NT2/D1 (cell line): ENCODE data around the gene B4GALT1.

ENCODE experiments used
- DNase-seq: peaks from one replicate; pipeline ENCODE4 v3.0.0-alpha.2; 2011; ENCODE audit warnings: low read depth, low spot score
- H3K27me3 ChIP-seq: 2 replicates; pipeline ENCODE4 v1.6.0; 2011; ENCODE audit warnings: mild to moderate bottlenecking; ENCODE audit not compliant: insufficient read length, insufficient read depth
- H3K36me3 ChIP-seq: 2 replicates; pipeline ENCODE4 v1.6.1; 2011; ENCODE audit warnings: mild to moderate bottlenecking, low read length, mixed read lengths; ENCODE audit not compliant: insufficient read depth, insufficient read length
- H3K4me1 ChIP-seq: 2 replicates; pipeline ENCODE4 v1.5.1; 2011; ENCODE audit not compliant: insufficient read depth, insufficient read length
- H3K4me3 ChIP-seq: 2 replicates; pipeline ENCODE4 v1.5.1; 2011; ENCODE audit warnings: low read depth; ENCODE audit not compliant: insufficient read length
- H3K9ac ChIP-seq: 2 replicates; pipeline ENCODE4 v1.6.0; 2011; ENCODE audit warnings: low read depth; ENCODE audit not compliant: insufficient read length
- H3K9me3 ChIP-seq: 2 replicates; pipeline ENCODE4 v1.5.1; 2011; ENCODE audit warnings: mild to moderate bottlenecking, low read length; ENCODE audit not compliant: insufficient read depth
- SUZ12 ChIP-seq: IDR thresholded peaks from 2 replicates; pipeline ENCODE4 v1.6.1; 2011; ENCODE audit not compliant: insufficient read length, insufficient read depth; ENCODE audit errors: extremely low read depth
- YY1 ChIP-seq: IDR thresholded peaks from 2 replicates; pipeline ENCODE4 v1.6.1; 2011; ENCODE audit not compliant: insufficient read length, insufficient read depth
- ZNF274 ChIP-seq: IDR thresholded peaks from 2 replicates; pipeline ENCODE4 v1.6.1; 2011; ENCODE audit warnings: mild to moderate bottlenecking, low read depth, low read length

B4GALT1 gene

GRCh38 chr9:33189331-33189791 is 22.2 kb upstream of the B4GALT1 start:
- TF ChIP-seq YY1 (no peak), ZNF274 (no peak), SUZ12 (no peak)
- Histone ChIP-seq H3K9ac (no peak overlapping the region), H3K9me3 (no peaks in the 10 kb centered on the region), H3K4me3 (no peak overlapping the region), H3K27me3 (no peaks in the 10 kb centered on the region), H3K36me3 (no peaks in the 10 kb centered on the region), H3K4me1 (peaks cover 6% of the 10 kb centered on the region)
- DNase-seq = no peak

GRCh38 chr9:33188711-33189110 is 21.6 kb upstream of the B4GALT1 start:
- DNase-seq = no peak
- Histone ChIP-seq H3K36me3 (no peaks in the 10 kb centered on the region), H3K9me3 (no peaks in the 10 kb centered on the region), H3K27me3 (no peaks in the 10 kb centered on the region), H3K9ac (no peak overlapping the region), H3K4me1 (peaks cover 6% of the 10 kb centered on the region), H3K4me3 (no peak overlapping the region)
- TF ChIP-seq YY1 = no peak
- TF ChIP-seq ZNF274 = no peak
- TF ChIP-seq SUZ12 = no peak

- H3K9ac ChIP-seq = no peak overlapping the region
- peaks cover 6% of the 10 kb centered on the region for H3K4me1 ChIP-seq
Measured at GRCh38 chr9:33187519-33188218, 20.5 kb upstream of the B4GALT1 start.

GRCh38 chr9:33186457-33187168 is 19.5 kb upstream of the B4GALT1 start:
- H3K4me1 ChIP-seq = peaks cover 6% of the 10 kb centered on the region
- H3K4me3 ChIP-seq = no peak overlapping the region
- TF ChIP-seq SUZ12 (no peak), ZNF274 (no peak), YY1 (no peak)
- H3K36me3 ChIP-seq = no peaks in the 10 kb centered on the region
- DNase-seq = no peak
- H3K27me3 ChIP-seq = no peaks in the 10 kb centered on the region
- H3K9ac ChIP-seq = no peak overlapping the region
- no peaks in the 10 kb centered on the region for H3K9me3 ChIP-seq

More at GRCh38 chr9:33187519-33188218, 20.5 kb upstream of the B4GALT1 start:
- no peaks in the 10 kb centered on the region for H3K9me3 ChIP-seq
- TF ChIP-seq ZNF274 (no peak), YY1 (no peak), SUZ12 (no peak)
- H3K36me3 ChIP-seq = no peaks in the 10 kb centered on the region
- H3K4me3 ChIP-seq = no peak overlapping the region
- H3K27me3 ChIP-seq = no peaks in the 10 kb centered on the region
- DNase-seq = no peak

- TF ChIP-seq YY1 = no peak
- no peak for TF ChIP-seq SUZ12
- no peak for TF ChIP-seq ZNF274
- H3K4me1 ChIP-seq = peaks cover 6% of the 10 kb centered on the region
- DNase-seq = no peak
- no peak overlapping the region for H3K4me3 ChIP-seq
- H3K9ac ChIP-seq = no peak overlapping the region
- H3K36me3 ChIP-seq = no peaks in the 10 kb centered on the region
- H3K27me3 ChIP-seq = no peaks in the 10 kb centered on the region
- no peaks in the 10 kb centered on the region for H3K9me3 ChIP-seq
Measured at GRCh38 chr9:33185858-33186257, 18.7 kb upstream of the B4GALT1 start.

GRCh38 chr9:33185406-33185805 is 18.3 kb upstream of the B4GALT1 start:
- TF ChIP-seq YY1 (no peak), SUZ12 (no peak), ZNF274 (no peak)
- no peak for DNase-seq

GRCh38 chr9:33184963-33185362 is 17.8 kb upstream of the B4GALT1 start:
- H3K4me1 ChIP-seq = peaks cover 6% of the 10 kb centered on the region
- no peak overlapping the region for H3K9ac ChIP-seq
- no peaks in the 10 kb centered on the region for H3K27me3 ChIP-seq
- H3K9me3 ChIP-seq = no peaks in the 10 kb centered on the region
- TF ChIP-seq YY1 = no peak
- no peak for TF ChIP-seq SUZ12
- no peaks in the 10 kb centered on the region for H3K36me3 ChIP-seq
- no peak for DNase-seq
- H3K4me3 ChIP-seq = no peak overlapping the region

More at GRCh38 chr9:33185406-33185805, 18.3 kb upstream of the B4GALT1 start:
- no peaks in the 10 kb centered on the region for H3K9me3 ChIP-seq
- peaks cover 6% of the 10 kb centered on the region for H3K4me1 ChIP-seq
- no peak overlapping the region for H3K9ac ChIP-seq
- H3K4me3 ChIP-seq = no peak overlapping the region
- no peaks in the 10 kb centered on the region for H3K27me3 ChIP-seq
- H3K36me3 ChIP-seq = no peaks in the 10 kb centered on the region
